Measurements from ENCODE around the gene FCGBP. TPM values are rescaled to one million over a fixed set of nuclear protein-coding genes. Genes with fewer than 3 reads are reported as not detected.
"Not testable (repeated sequence)": the region's sequence is repeated elsewhere in the genome, so short reads cannot be mapped to it uniquely, and the experiment has no call there.

The FCGBP gene
- total and polyA plus RNA-seq, 12 donors: 1.6 to 785 (median 79.1) TPM

GRCh38 chr19:39906283-39906682, 28.2 kb downstream of the FCGBP start:
- intact Hi-C loops (cut with DNase I): no loop called here
- no peak for TF ChIP-seq CTCF (IDR thresholded peaks at IDR 0.05)
- no peak for TF ChIP-seq POLR2A (IDR thresholded peaks at IDR 0.05)
- Histone ChIP-seq H3K27me3 (no peaks in the 10 kb centered on the region), H3K27ac (no peak overlapping the region), H3K9me3 (replicated peaks in 1 of 3) (no peaks in the 10 kb centered on the region), H3K4me3 (no peak overlapping the region), H3K36me3 (replicated peaks in 1 of 2) (no peaks in the 10 kb centered on the region), H3K4me1 (replicated peaks in 1 of 2) (no peaks in the 10 kb centered on the region)
- WGBS, 4 donors: 85 to 92% (median 91%) methylated on average over 6 to 8 of the region's 8 CpGs
- DNase-seq: no peak

GRCh38 chr19:39903486-39904091, 30.8 kb downstream of the FCGBP start:
- H3K9me3 ChIP-seq (replicated peaks in 1 of 3); H3K4me1 ChIP-seq (replicated peaks in 1 of 2); H3K27me3 ChIP-seq; H3K36me3 ChIP-seq (replicated peaks in 1 of 2); intact Hi-C loops (cut with DNase I); H3K27ac ChIP-seq; DNase-seq; H3K4me3 ChIP-seq: not testable (repeated sequence)
- 17 to 52% (median 44%) methylated on average over 2 to 4 of the region's 8 CpGs for WGBS, 4 donors

GRCh38 chr19:39902326-39902725, 32.1 kb downstream of the FCGBP start:
- DNase-seq: peak in 1 of 7 donors; percentile 5
- H3K27me3 ChIP-seq; H3K4me3 ChIP-seq; H3K27ac ChIP-seq; H3K4me1 ChIP-seq (replicated peaks in 1 of 2); H3K9me3 ChIP-seq (replicated peaks in 1 of 3); intact Hi-C loops (cut with DNase I); H3K36me3 ChIP-seq (replicated peaks in 1 of 2): not testable (repeated sequence)
- WGBS, 4 donors: 91 to 94% methylated on average over 9 to 11 of the region's 15 CpGs; no CpG with 5 or more reads in 2 of the 4 donors

- DNase-seq; H3K4me1 ChIP-seq (replicated peaks in 1 of 2); H3K9me3 ChIP-seq (replicated peaks in 1 of 3); intact Hi-C loops (cut with DNase I); H3K27ac ChIP-seq; H3K4me3 ChIP-seq; H3K36me3 ChIP-seq (replicated peaks in 1 of 2); H3K27me3 ChIP-seq: not testable (repeated sequence)
- WGBS, 4 donors: 93 to 97% (median 94%) methylated on average over 3 to 4 of the region's 7 CpGs; no CpG with 5 or more reads in 1 of the 4 donors
These were observed 32.8 kb downstream of the FCGBP start for GRCh38 chr19:39901681-39902080.

- H3K4me3 ChIP-seq; H3K27ac ChIP-seq; DNase-seq; H3K27me3 ChIP-seq; intact Hi-C loops (cut with DNase I); H3K9me3 ChIP-seq (replicated peaks in 1 of 3); H3K4me1 ChIP-seq (replicated peaks in 1 of 2); H3K36me3 ChIP-seq (replicated peaks in 1 of 2): not testable (repeated sequence)
- 0 to 77% (median 57%) methylated on average over 1 to 5 of the region's 6 CpGs for whole genome bisulfite sequencing, 4 donors
These were observed 35.6 kb downstream of the FCGBP start for GRCh38 chr19:39898858-39899257.

GRCh38 chr19:39897511-39898245, 36.8 kb downstream of the FCGBP start:
- H3K27ac ChIP-seq; H3K36me3 ChIP-seq (replicated peaks in 1 of 2); H3K4me1 ChIP-seq (replicated peaks in 1 of 2); intact Hi-C loops (cut with DNase I); H3K9me3 ChIP-seq (replicated peaks in 1 of 3); H3K27me3 ChIP-seq; H3K4me3 ChIP-seq: not testable (repeated sequence)
- DNase-seq: peak in 3 of 7 donors; percentile 33 to 67 (median 42)
- WGBS, 4 donors: 5 to 40% (median 8%) methylated on average over 1 to 13 of the region's 13 CpGs
- TF ChIP-seq CTCF (IDR thresholded peaks at IDR 0.05): peak in 1 of 6 experiments; percentile 44

- H3K36me3 ChIP-seq (replicated peaks in 1 of 2); H3K27ac ChIP-seq; intact Hi-C loops (cut with DNase I); H3K9me3 ChIP-seq (replicated peaks in 1 of 3); H3K4me1 ChIP-seq (replicated peaks in 1 of 2); H3K4me3 ChIP-seq: not testable (repeated sequence)
- DNase-seq: peak in 1 of 7 donors; percentile 9
- peaks cover 11% of the 10 kb centered on the region for H3K27me3 ChIP-seq
- 82 to 92% (median 89%) methylated on average over 2 to 11 of the region's 11 CpGs for WGBS, 4 donors
These were observed 39.3 kb downstream of the FCGBP start for GRCh38 chr19:39895096-39895495.

GRCh38 chr19:39894236-39894606, 40.2 kb downstream of the FCGBP start:
- WGBS, 4 donors: 84 to 96% methylated on average over 8 to 13 of the region's 16 CpGs; no CpG with 5 or more reads in 2 of the 4 donors
- H3K4me3 ChIP-seq; H3K27ac ChIP-seq; H3K36me3 ChIP-seq (replicated peaks in 1 of 2); intact Hi-C loops (cut with DNase I); DNase-seq; H3K9me3 ChIP-seq (replicated peaks in 1 of 3); H3K4me1 ChIP-seq (replicated peaks in 1 of 2): not testable (repeated sequence)
- peaks cover 11% of the 10 kb centered on the region for H3K27me3 ChIP-seq
